ENCODE measurements around the gene FOXN3.

The FOXN3 gene

DNA sequence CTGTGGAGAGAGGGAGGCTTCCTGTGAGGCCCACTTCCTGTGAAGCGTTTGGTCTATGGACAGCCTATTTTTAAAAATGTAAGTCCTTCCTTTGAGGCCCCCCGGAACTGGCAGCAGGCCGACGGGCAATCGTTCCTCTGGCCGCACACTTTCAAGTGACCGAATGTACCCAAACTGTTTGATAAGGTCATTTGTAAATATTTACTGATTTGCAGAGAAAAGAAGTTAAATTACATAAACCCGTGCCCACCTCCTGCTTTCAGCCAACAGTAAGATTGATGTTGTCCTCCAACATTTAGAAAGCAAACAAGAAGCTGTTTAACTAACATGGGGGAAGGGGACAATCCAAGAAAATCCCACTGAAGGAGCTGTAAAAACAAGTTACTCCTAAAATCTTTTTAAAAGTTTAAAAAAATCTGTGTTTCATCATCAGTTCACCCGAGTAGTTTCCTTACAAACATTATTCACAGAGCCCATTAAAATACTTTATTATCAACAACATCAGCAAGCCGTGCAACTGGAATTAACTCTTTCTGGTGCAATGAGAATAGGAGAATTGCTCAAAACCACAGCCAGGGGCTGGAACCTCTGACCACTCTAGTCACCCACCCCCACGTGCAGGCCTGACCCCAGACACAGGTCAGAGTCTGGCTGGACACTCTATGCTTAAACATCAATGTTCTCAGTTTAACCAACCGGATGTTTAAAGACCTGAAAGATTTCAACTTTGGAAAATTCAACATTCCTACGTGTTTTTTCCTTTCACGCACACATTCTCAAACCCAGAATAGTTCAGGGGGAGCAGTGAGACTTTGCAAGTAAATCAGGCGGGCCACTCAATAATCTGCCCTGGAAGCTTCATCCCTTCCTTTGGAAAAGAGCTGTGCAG lies 65.3 kb downstream of the FOXN3 start:
- TF ChIP-seq, protein P1, sequence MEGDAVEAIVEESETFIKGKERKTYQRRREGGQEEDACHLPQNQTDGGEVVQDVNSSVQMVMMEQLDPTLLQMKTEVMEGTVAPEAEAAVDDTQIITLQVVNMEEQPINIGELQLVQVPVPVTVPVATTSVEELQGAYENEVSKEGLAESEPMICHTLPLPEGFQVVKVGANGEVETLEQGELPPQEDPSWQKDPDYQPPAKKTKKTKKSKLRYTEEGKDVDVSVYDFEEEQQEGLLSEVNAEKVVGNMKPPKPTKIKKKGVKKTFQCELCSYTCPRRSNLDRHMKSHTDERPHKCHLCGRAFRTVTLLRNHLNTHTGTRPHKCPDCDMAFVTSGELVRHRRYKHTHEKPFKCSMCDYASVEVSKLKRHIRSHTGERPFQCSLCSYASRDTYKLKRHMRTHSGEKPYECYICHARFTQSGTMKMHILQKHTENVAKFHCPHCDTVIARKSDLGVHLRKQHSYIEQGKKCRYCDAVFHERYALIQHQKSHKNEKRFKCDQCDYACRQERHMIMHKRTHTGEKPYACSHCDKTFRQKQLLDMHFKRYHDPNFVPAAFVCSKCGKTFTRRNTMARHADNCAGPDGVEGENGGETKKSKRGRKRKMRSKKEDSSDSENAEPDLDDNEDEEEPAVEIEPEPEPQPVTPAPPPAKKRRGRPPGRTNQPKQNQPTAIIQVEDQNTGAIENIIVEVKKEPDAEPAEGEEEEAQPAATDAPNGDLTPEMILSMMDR (IDR thresholded peaks at IDR 0.05; ENCODE audit: low read depth, low read length, missing control alignments): no peak
- in situ Hi-C loops (cut with HindIII; ENCODE audit: low pct_ligation_motif_present, low sequenced_read_pairs): no loop called here
- no peak for DNase-seq
- Histone ChIP-seq H3K4me3 (ENCODE audit: low read depth, low read length) (no peak overlapping the region), H3K27me3 (replicated peaks) (no peaks in the 10 kb centered on the region), H3K27ac (peak overlapping the region; percentile 47), H3K36me3 (replicated peaks) (peaks cover 6% of the 10 kb centered on the region)

GRCh38 chr14:89351221-89351515 lies 65.9 kb downstream of the FOXN3 start:
- H3K36me3 ChIP-seq (replicated peaks): peaks cover 6% of the 10 kb centered on the region
- in situ Hi-C loops (cut with HindIII; ENCODE audit: low pct_ligation_motif_present, low sequenced_read_pairs): no loop called here
- DNase-seq: no peak
- H3K27ac ChIP-seq: peak overlapping the region; percentile 47
- H3K27me3 ChIP-seq (replicated peaks): no peaks in the 10 kb centered on the region
- TF ChIP-seq, protein P1 (IDR thresholded peaks at IDR 0.05; ENCODE audit: low read depth, low read length, missing control alignments): no peak
- no peak overlapping the region for H3K4me3 ChIP-seq (ENCODE audit: low read depth, low read length)

GRCh38 chr14:89350152-89350551 lies 66.9 kb downstream of the FOXN3 start:
- Histone ChIP-seq H3K27ac (no peak overlapping the region), H3K27me3 (replicated peaks) (no peaks in the 10 kb centered on the region), H3K36me3 (replicated peaks) (peaks cover 6% of the 10 kb centered on the region), H3K4me3 (ENCODE audit: low read depth, low read length) (no peak overlapping the region)
- TF ChIP-seq, protein P1 (IDR thresholded peaks at IDR 0.05; ENCODE audit: low read depth, low read length, missing control alignments): no peak
- in situ Hi-C loops (cut with HindIII; ENCODE audit: low pct_ligation_motif_present, low sequenced_read_pairs): no loop called here
- no peak for DNase-seq

GRCh38 chr14:89349171-89350008 lies 67.6 kb downstream of the FOXN3 start:
- no peak for DNase-seq
- TF ChIP-seq, protein P1 (IDR thresholded peaks at IDR 0.05; ENCODE audit: low read depth, low read length, missing control alignments): no peak
- Histone ChIP-seq H3K27ac (no peak overlapping the region), H3K27me3 (replicated peaks) (no peaks in the 10 kb centered on the region), H3K36me3 (replicated peaks) (peaks cover 6% of the 10 kb centered on the region), H3K4me3 (ENCODE audit: low read depth, low read length) (no peak overlapping the region)
- in situ Hi-C loops (cut with HindIII; ENCODE audit: low pct_ligation_motif_present, low sequenced_read_pairs): no loop called here

DNA sequence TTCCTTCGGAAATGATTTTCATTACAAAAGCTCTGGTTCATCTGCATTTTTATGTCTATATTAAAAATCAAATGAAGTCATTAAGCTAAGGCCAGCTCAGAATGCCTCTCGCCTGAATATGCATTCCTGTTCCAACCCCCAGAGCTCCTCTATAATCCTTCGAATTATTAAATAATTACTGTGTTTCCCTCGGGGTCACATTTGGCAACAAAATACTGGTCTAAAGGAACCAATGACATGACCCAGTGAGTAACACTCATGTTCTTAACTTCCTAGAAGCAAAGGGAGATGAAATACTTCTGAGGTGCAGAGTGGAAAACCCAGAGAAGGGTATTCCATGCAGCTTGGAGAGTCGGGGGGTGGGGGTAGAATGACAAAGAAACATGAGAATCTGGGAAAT lies 68.3 kb downstream of the FOXN3 start:
- TF ChIP-seq, protein P1 (IDR thresholded peaks at IDR 0.05; ENCODE audit: low read depth, low read length, missing control alignments): no peak
- H3K27me3 ChIP-seq (replicated peaks): no peaks in the 10 kb centered on the region
- DNase-seq: no peak
- no peak overlapping the region for H3K27ac ChIP-seq
- peaks cover 6% of the 10 kb centered on the region for H3K36me3 ChIP-seq (replicated peaks)
- in situ Hi-C loops (cut with HindIII; ENCODE audit: low pct_ligation_motif_present, low sequenced_read_pairs): no loop called here
- no peak overlapping the region for H3K4me3 ChIP-seq (ENCODE audit: low read depth, low read length)
